ENCODE measurements around the gene FLVCR1. TPM values are rescaled to one million over a fixed set of nuclear protein-coding genes. Genes with fewer than 3 reads are reported as not detected.

FLVCR1 gene
- total RNA-seq, 4 donors from 2014 or later, result 2.0 to 28.9 (median 7.6) TPM

DNA sequence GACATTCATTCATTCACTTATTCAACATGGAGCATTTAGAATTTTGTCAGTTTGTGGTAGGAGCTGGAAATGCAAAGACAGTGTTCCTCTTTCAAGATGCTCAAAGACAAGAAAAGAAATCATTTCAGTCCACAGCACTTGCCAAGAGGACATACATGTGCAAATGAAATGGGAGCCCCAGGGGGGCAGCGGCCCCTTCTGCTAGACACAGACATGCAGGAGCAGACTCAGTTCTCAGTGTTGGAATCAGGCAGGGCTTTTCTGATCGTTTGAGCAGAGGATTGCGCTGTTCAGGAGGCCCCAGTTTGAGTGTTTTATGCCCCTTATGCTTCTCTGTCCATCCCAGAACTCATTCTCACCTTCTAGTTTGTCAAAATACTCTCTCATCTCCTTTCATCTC is 56.7 kb downstream of the FLVCR1 start:
- TF ChIP-seq, protein P1, sequence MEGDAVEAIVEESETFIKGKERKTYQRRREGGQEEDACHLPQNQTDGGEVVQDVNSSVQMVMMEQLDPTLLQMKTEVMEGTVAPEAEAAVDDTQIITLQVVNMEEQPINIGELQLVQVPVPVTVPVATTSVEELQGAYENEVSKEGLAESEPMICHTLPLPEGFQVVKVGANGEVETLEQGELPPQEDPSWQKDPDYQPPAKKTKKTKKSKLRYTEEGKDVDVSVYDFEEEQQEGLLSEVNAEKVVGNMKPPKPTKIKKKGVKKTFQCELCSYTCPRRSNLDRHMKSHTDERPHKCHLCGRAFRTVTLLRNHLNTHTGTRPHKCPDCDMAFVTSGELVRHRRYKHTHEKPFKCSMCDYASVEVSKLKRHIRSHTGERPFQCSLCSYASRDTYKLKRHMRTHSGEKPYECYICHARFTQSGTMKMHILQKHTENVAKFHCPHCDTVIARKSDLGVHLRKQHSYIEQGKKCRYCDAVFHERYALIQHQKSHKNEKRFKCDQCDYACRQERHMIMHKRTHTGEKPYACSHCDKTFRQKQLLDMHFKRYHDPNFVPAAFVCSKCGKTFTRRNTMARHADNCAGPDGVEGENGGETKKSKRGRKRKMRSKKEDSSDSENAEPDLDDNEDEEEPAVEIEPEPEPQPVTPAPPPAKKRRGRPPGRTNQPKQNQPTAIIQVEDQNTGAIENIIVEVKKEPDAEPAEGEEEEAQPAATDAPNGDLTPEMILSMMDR (IDR thresholded peaks at IDR 0.05), result no peak
- TF ChIP-seq POLR2A (IDR thresholded peaks at IDR 0.05), result no peak
- intact Hi-C loops (cut with DNase I; ENCODE audit: low total_unique reads), result no loop called here
- H3K4me1 ChIP-seq, result no peaks in the 10 kb centered on the region

DNA sequence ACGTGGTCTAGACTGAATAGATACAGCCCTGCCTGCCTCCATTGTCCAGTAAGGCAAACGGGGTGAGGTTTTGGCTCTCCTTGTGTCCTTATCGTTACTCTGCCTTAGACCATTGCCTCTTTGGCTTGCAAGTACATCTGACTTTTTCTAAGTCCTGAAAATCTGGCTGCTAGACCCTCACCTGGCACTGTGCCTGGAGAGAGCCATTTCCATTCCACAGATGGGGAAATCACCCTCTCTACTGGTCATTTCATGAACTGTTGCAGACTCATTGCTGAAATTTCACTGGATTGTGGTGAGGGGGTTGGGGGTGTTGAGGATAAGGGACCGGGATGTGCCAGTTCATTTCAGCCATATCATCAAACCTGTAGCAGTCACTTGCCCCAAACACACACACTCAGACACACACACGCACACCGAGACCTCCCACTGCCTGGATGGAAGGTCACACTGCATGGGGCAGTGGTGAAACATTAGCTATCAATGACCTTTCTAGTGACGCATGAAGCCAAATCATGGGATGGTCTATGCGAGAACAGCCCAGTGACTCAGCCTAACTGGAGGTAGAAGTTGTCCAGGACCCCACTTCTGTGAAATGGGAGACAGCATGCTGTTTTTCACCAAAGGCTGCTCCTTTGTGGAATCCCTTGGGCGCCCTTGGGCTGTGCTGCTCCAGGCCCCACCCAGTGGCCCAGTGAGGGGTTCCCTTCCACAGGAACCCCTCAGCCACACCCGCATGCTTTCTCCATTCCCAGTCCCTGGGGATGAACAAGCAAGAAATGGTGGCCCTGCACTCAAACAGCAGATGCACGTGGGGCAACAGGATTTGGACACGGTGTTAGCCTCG is 57.4 kb downstream of the FLVCR1 start:
- intact Hi-C loops (cut with DNase I; ENCODE audit: low total_unique reads), result no loop called here

More for the DNA sequence above, 56.7 kb downstream of the FLVCR1 start:
- Histone ChIP-seq H3K9me3 (no peaks in the 10 kb centered on the region), H3K36me3 (no peaks in the 10 kb centered on the region), H3K4me3 (no peak overlapping the region), H3K27me3 (no peaks in the 10 kb centered on the region), H3K27ac (no peak overlapping the region)
- DNase-seq, result no peak

DNA sequence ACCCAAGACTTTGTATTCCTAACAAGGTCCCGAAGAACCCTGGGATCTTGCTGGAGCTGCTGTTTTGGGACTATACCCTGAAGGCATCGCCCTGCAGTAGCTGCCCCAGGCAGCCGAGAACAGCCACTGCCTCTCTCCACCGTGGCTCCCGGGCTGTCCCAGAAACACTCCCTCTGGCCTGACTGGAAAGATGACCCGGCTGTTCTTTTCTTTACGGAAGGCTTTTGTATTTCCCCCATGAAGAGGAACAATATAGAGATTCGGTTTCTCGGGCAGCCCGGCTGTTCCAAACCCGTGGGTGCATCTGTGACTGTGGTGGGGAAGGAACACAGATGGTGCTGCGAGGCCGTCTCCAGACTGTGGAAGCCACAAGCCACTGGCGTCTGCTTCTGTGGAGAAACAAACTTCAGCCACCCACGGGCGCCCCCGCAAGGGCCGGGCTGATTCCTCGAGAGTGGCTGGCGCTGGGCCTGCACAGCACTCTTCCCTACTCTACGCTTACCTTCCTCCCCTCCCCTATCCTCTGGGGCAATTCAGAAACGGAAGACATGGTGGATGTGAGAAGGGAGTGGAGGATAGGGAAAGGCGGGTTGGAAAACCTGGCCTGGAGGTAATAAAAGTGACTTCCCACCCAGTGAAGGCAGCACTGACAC is 58.5 kb downstream of the FLVCR1 start:
- Histone ChIP-seq H3K9me3 (no peaks in the 10 kb centered on the region), H3K36me3 (no peaks in the 10 kb centered on the region), H3K4me3 (no peak overlapping the region), H3K27ac (no peak overlapping the region), H3K4me1 (no peaks in the 10 kb centered on the region), H3K27me3 (no peaks in the 10 kb centered on the region)
- DNase-seq, result peak in 1 of 2 donors; percentile 32
- intact Hi-C loops (cut with DNase I; ENCODE audit: low total_unique reads), result no loop called here
- TF ChIP-seq, protein P1 (IDR thresholded peaks at IDR 0.05), result no peak
- no peak for TF ChIP-seq POLR2A (IDR thresholded peaks at IDR 0.05)

More for the DNA sequence above, 57.4 kb downstream of the FLVCR1 start:
- peak; percentile 59 to 72 for DNase-seq
- Histone ChIP-seq H3K4me1 (no peaks in the 10 kb centered on the region), H3K36me3 (no peaks in the 10 kb centered on the region), H3K27me3 (no peaks in the 10 kb centered on the region), H3K9me3 (no peaks in the 10 kb centered on the region), H3K27ac (no peak overlapping the region), H3K4me3 (no peak overlapping the region)
- TF ChIP-seq POLR2A (IDR thresholded peaks at IDR 0.05), result no peak
- TF ChIP-seq, protein P1 (IDR thresholded peaks at IDR 0.05), result peak in 1 of 4 experiments; percentile 15

DNA sequence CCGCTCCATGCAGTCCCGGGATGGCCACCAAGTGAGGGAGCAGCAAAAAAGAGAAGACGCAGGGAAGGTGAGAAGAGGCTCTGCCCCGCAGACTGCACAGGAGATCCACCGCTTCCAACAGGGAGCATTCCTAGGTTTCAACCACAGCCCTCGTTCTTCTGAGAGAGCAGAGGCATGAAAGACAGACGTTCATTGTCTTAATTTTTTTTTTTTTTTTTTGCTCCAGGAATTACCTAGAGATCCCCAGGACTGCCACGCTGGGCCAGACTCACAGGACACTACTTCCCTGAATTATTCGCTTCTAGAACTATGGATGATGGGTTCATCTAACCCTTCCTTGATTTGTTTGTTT is 59.0 kb downstream of the FLVCR1 start:
- H3K9me3 ChIP-seq, result no peaks in the 10 kb centered on the region
- H3K4me3 ChIP-seq, result no peak overlapping the region
- intact Hi-C loops (cut with DNase I; ENCODE audit: low total_unique reads), result no loop called here
- TF ChIP-seq, protein P1 (IDR thresholded peaks at IDR 0.05), result no peak
- no peak for TF ChIP-seq POLR2A (IDR thresholded peaks at IDR 0.05)
- no peak overlapping the region for H3K27ac ChIP-seq
- DNase-seq, result no peak
- H3K27me3 ChIP-seq, result no peaks in the 10 kb centered on the region
- H3K4me1 ChIP-seq, result no peaks in the 10 kb centered on the region
- no peaks in the 10 kb centered on the region for H3K36me3 ChIP-seq

DNA sequence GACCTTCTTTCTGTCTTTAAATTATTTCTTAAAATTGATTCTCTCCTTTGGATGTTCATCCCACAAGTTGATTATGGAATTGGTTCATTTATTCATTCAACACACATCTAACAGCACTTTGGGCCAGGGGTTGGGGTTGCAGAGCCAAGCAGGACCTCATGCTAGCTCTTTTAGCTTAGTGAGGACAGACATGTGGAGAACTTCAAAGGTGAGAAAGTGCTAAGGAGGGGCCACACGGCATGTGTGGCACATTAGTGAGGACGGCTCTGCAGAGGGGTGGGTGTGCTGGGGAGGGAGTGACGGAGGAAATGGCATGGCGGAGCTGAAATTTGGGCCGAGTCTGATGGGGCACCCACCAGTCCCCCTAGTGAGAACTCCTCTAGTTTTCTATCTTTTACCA is 59.8 kb downstream of the FLVCR1 start:
- no peak for DNase-seq
- Histone ChIP-seq H3K9me3 (no peaks in the 10 kb centered on the region), H3K27ac (no peak overlapping the region), H3K4me3 (no peak overlapping the region), H3K36me3 (no peaks in the 10 kb centered on the region), H3K27me3 (no peaks in the 10 kb centered on the region), H3K4me1 (no peaks in the 10 kb centered on the region)
- intact Hi-C loops (cut with DNase I; ENCODE audit: low total_unique reads), result no loop called here
- no peak for TF ChIP-seq POLR2A (IDR thresholded peaks at IDR 0.05)
- TF ChIP-seq, protein P1 (IDR thresholded peaks at IDR 0.05), result no peak

Data from uterus (tissue), 4 donors.